A549 (cell line): ENCODE results near the gene CLN5. TPM values are rescaled to one million over a fixed set of nuclear protein-coding genes. Genes with fewer than 3 reads are reported as not detected.

Experiments
- ATAC-seq, 2 experiments: fragments of 200-7000 bp in 1 of 2; fragments of >200 bp in 1 of 2; cut with Nextera tagmentation in 1 of 2; cut with Tn5 transposase in 1 of 2; 3 replicates each; pipeline versions ENCODE4 v1.8.0 to v1.9.1; 2018 to 2020; ENCODE audit warnings: mild to moderate bottlenecking in 1 of 2, moderate library complexity in 1 of 2
- CTCF ChIA-PET: fragments of 300-600 bp; sonication (Branson Sonifier 250); formaldehyde crosslinking; extraction: SDS; loops from one replicate; lab custom pipeline; 2021; ENCODE audit warnings: antibody characterized with exemption, inconsistent platforms; lab: Yijun Ruan, JAX
- POLR2A ChIA-PET: fragments of 350-600 bp; formaldehyde crosslinking; extraction: SDS; loops from one replicate; lab custom pipeline; 2021; ENCODE audit warnings: antibody characterized with exemption, inconsistent platforms; lab: Yijun Ruan, JAX
- DNase-seq, 2 experiments: peaks; one replicate each; pipeline versions ENCODE4 v3.0.0 to v3.0.0-alpha.2; 2011 to 2016; ENCODE audit warnings: low read depth in 1 of 2, low spot score in 1 of 2
- FAIRE-seq: peaks from 2 replicates; lab custom pipeline; 2011; peaks lifted over from hg19 to GRCh38; lab: Jason Lieb, UNC
- H3K27ac ChIP-seq, 2 experiments: fragments of >200 bp; sonication (Bioruptor Twin); formaldehyde crosslinking; 3 replicates each; pipeline ENCODE4 v1.5.1; 2016 to 2017
- H3K4me1 ChIP-seq: fragments of >200 bp; sonication (Bioruptor Twin); formaldehyde crosslinking; 3 replicates; pipeline ENCODE4 v1.6.1; 2016
- H3K4me2 ChIP-seq: fragments of >200 bp; sonication (Bioruptor Twin); formaldehyde crosslinking; 3 replicates; pipeline ENCODE4 v1.6.1; 2016
- H3K4me3 ChIP-seq: fragments of >200 bp; sonication (Bioruptor Twin); formaldehyde crosslinking; 3 replicates; pipeline ENCODE4 v1.5.1; 2016
- H3K9me3 ChIP-seq: fragments of >200 bp; sonication (Bioruptor Twin); formaldehyde crosslinking; 3 replicates; pipeline ENCODE4 v1.6.1; 2016
- BCL3 ChIP-seq: fragments of >200 bp; sonication (Bioruptor Twin); formaldehyde crosslinking; IDR thresholded peaks from 3 replicates; pipeline ENCODE4 v1.6.1; 2016
- E2F6 ChIP-seq: IDR thresholded peaks from 2 replicates; pipeline ENCODE4 v1.6.1; 2012; ENCODE audit warnings: low read depth, borderline replicate concordance
- ELK1 ChIP-seq: fragments of 150-350 bp; IDR thresholded peaks from 2 replicates; pipeline ENCODE4 v1.6.1; 2014; ENCODE audit warnings: low read depth, mild to moderate bottlenecking, low read length
- EP300 ChIP-seq, 2 experiments: fragments of >200 bp; sonication (Bioruptor Twin); formaldehyde crosslinking; IDR thresholded peaks; 2 replicates in 1 of 2; 3 replicates in 1 of 2; pipeline ENCODE4 v1.6.1; 2016 to 2017
- FOXS1 ChIP-seq: fragments of 250-450 bp; sonication (Bioruptor Pico); IDR thresholded peaks from 2 replicates; pipeline ENCODE4 v1.5.0; 2020; ENCODE audit warnings: mild to moderate bottlenecking, moderate library complexity
- HOXB5 ChIP-seq: fragments of 250-450 bp; sonication (Bioruptor Pico); IDR thresholded peaks from 2 replicates; pipeline ENCODE4 v1.5.0; 2020; ENCODE audit warnings: mild to moderate bottlenecking, moderate library complexity
- KDM1A ChIP-seq: fragments of 200-600 bp; sonication (generic); IDR thresholded peaks from 2 replicates; pipeline ENCODE4 v1.6.1; 2016; ENCODE audit warnings: low read depth, mild to moderate bottlenecking
- KDM5A ChIP-seq: fragments of 200-600 bp; sonication (generic); IDR thresholded peaks from 2 replicates; pipeline ENCODE4 v1.6.1; 2016; ENCODE audit warnings: antibody characterized with exemption, mild to moderate bottlenecking
- MAFK ChIP-seq: fragments of 450-650 bp; IDR thresholded peaks from 2 replicates; pipeline ENCODE4 v1.6.1; 2014; ENCODE audit not compliant: partially characterized antibody
- POLR2A ChIP-seq: IDR thresholded peaks from 2 replicates; pipeline ENCODE4 v1.6.1; 2012; ENCODE audit warnings: mild to moderate bottlenecking, low read length
- RAD21 ChIP-seq, 2 experiments: fragments of >200 bp in 1 of 2; sonication (Bioruptor Twin) in 1 of 2; formaldehyde crosslinking in 1 of 2; IDR thresholded peaks in 1 of 2; conservative IDR thresholded peaks in 1 of 2; 2 replicates in 1 of 2; 3 replicates in 1 of 2; pipeline ENCODE4 v1.6.1; 2012 to 2018; ENCODE audit warnings: inconsistent platforms in 1 of 2
- TFCP2L1 ChIP-seq: fragments of 250-450 bp; sonication (Bioruptor Pico); IDR thresholded peaks from 2 replicates; pipeline ENCODE4 v1.5.0; 2021; ENCODE audit warnings: mild to moderate bottlenecking
- USF2 ChIP-seq: fragments of 450-650 bp; IDR thresholded peaks from 2 replicates; pipeline ENCODE4 v1.6.1; 2014; ENCODE audit warnings: antibody characterized with exemption
- ZC3H11A ChIP-seq: fragments of 450-650 bp; IDR thresholded peaks from 2 replicates; pipeline ENCODE4 v1.6.1; 2014; ENCODE audit warnings: antibody characterized with exemption, mild to moderate bottlenecking
- ZFP36 ChIP-seq: fragments of 450-650 bp; IDR thresholded peaks from 2 replicates; pipeline ENCODE4 v1.6.1; 2014; ENCODE audit warnings: borderline replicate concordance; ENCODE audit not compliant: partially characterized antibody
- WGBS: methylation state at CpG from one replicate; pipeline ENCODE4 v1.1.6; 2017; ENCODE audit errors: missing lambda C conversion rate; 5-methylcytosine and 5-hydroxymethylcytosine counted together
- polyA plus RNA-seq, 4 experiments: library from polyadenylated mRNA; depleted of rRNA in 3 of 4; stranded (reverse); fragments of >200 nt; fragmentation: RNase III in 1 of 4; extraction: RNeasy Plus Mini Kit Qiagen cat#74134 plus additional on column Dnase treatment in 1 of 4; gene quantifications; 2 replicates in 3 of 4; 3 replicates in 1 of 4; pipeline ENCODE4 v1.2.3, GENCODE V29; 2011 to 2017
- TF ChIP-seq, protein P1 (sequence below): fragments of 250-450 bp; sonication (Bioruptor Pico); IDR thresholded peaks from 2 replicates; pipeline ENCODE4 v1.5.0; 2021; ENCODE audit warnings: mild to moderate bottlenecking, moderate library complexity, borderline replicate concordance
- TF ChIP-seq, protein P2 (sequence below): fragments of 200-600 bp; sonication (generic); IDR thresholded peaks from 2 replicates; pipeline ENCODE4 v1.6.1; 2016; ENCODE audit warnings: antibody characterized with exemption, mild to moderate bottlenecking, moderate library complexity

CLN5 gene
- polyA plus RNA-seq, 2 of the 4 experiments (the other 2 are of a cell fraction) = 11.7 to 21.1 TPM

DNA sequence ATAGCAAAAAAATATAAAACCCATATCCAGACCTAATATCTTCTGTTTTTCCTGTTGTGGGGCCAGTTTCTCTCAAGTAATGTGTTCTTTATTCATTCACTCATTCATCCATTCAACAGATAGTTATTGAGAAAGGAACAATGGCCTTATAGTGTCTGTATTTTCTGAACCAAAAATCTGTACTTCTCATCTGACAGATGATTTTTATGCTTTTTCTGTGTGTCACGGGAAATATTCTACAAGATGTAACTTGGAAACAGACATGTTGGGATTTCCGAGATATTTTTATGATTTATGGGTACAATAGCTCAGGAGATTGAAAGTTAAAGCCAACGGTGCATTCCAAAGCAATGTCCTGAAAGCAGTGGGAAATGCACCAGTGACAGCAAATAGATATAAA lies 37.9 kb upstream of the CLN5 start:
- Histone ChIP-seq H3K4me2 (no peak overlapping the region), H3K4me3 (no peak overlapping the region), H3K27ac (no peak overlapping the region), H3K4me1 (no peaks in the 10 kb centered on the region), H3K9me3 (no peaks in the 10 kb centered on the region; the same call in 2 of the 3 replicates)
- WGBS = 16% methylated on average over 3 of the region's 3 CpGs
- ATAC-seq = no peak
- ChIA-PET POLR2A (no interaction called here), CTCF (no interaction called here)
- no peak for DNase-seq
- TF ChIP-seq KDM1A (no peak), FOXS1 (CRISPR knock-in tag) (no peak), USF2 (no peak), ZFP36 (no peak)
- no peak for FAIRE-seq

- CTCF ChIA-PET = no interaction called here
These were observed 37.3 kb upstream of the CLN5 start for GRCh38 chr13:76954538-76954937.

DNA sequence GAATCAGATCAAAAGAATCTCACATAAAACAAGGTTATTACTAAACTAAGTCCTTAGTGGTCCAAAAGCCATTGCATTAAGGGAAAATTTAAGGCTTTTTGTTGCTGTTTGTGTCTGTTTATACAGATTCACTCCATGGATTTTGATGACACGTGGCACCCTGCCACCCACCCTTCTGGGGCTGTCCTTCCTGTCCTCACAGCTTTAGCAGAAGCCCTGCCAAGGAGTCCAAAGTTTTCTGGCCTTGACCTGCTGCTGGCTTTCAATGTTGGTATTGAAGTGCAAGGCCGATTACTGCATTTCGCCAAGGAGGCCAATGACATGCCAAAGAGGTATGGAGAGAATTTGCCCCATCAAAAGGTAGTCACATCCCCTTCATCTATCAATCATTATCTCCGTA lies 36.7 kb upstream of the CLN5 start:
- TF ChIP-seq POLR2A (no peak), ZFP36 (no peak), EP300 (IDR thresholded peaks at IDR 0.05) (no peak), HOXB5 (CRISPR knock-in tag) (no peak), RAD21 (conservative IDR thresholded peaks at IDR 0.05 in 1 of 2, IDR thresholded peaks at IDR 0.05 in 1 of 2) (no peak), TFCP2L1 (CRISPR knock-in tag) (no peak), MAFK (no peak), KDM1A (no peak), BCL3 (no peak), E2F6 (no peak), KDM5A (no peak), ELK1 (no peak), ZC3H11A (no peak)
- TF ChIP-seq, protein P1, sequence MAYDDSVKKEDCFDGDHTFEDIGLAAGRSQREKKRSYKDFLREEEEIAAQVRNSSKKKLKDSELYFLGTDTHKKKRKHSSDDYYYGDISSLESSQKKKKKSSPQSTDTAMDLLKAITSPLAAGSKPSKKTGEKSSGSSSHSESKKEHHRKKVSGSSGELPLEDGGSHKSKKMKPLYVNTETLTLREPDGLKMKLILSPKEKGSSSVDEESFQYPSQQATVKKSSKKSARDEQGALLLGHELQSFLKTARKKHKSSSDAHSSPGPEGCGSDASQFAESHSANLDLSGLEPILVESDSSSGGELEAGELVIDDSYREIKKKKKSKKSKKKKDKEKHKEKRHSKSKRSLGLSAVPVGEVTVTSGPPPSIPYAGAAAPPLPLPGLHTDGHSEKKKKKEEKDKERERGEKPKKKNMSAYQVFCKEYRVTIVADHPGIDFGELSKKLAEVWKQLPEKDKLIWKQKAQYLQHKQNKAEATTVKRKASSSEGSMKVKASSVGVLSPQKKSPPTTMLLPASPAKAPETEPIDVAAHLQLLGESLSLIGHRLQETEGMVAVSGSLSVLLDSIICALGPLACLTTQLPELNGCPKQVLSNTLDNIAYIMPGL (CRISPR knock-in tag) = no peak
- no peak overlapping the region for H3K27ac ChIP-seq
- H3K4me1 ChIP-seq = no peaks in the 10 kb centered on the region
- no peak for FAIRE-seq
- H3K9me3 ChIP-seq = peaks cover 2% of the 10 kb centered on the region; the same call in 1 of the 3 replicates
- H3K4me2 ChIP-seq = no peak overlapping the region
- CTCF ChIA-PET = interaction anchor here (0.9 kb wide), 1 partner anchor 9 kb away, joined by 3 read pairs; no protein-coding TSS in a partner anchor
- POLR2A ChIA-PET = no interaction called here
- ATAC-seq = no peak
- no peak for DNase-seq
- no peak overlapping the region for H3K4me3 ChIP-seq
- 51% methylated on average over 4 of the region's 4 CpGs for WGBS

More at GRCh38 chr13:76954538-76954937, 37.3 kb upstream of the CLN5 start:
- DNase-seq (no peak), ATAC-seq (no peak), FAIRE-seq (no peak)
- Histone ChIP-seq H3K4me3 (no peak overlapping the region), H3K27ac (no peak overlapping the region), H3K4me2 (no peak overlapping the region), H3K4me1 (no peaks in the 10 kb centered on the region), H3K9me3 (no peaks in the 10 kb centered on the region; the same call in 2 of the 3 replicates)
- no peak for TF ChIP-seq HOXB5 (CRISPR knock-in tag)
- TF ChIP-seq, protein P2, sequence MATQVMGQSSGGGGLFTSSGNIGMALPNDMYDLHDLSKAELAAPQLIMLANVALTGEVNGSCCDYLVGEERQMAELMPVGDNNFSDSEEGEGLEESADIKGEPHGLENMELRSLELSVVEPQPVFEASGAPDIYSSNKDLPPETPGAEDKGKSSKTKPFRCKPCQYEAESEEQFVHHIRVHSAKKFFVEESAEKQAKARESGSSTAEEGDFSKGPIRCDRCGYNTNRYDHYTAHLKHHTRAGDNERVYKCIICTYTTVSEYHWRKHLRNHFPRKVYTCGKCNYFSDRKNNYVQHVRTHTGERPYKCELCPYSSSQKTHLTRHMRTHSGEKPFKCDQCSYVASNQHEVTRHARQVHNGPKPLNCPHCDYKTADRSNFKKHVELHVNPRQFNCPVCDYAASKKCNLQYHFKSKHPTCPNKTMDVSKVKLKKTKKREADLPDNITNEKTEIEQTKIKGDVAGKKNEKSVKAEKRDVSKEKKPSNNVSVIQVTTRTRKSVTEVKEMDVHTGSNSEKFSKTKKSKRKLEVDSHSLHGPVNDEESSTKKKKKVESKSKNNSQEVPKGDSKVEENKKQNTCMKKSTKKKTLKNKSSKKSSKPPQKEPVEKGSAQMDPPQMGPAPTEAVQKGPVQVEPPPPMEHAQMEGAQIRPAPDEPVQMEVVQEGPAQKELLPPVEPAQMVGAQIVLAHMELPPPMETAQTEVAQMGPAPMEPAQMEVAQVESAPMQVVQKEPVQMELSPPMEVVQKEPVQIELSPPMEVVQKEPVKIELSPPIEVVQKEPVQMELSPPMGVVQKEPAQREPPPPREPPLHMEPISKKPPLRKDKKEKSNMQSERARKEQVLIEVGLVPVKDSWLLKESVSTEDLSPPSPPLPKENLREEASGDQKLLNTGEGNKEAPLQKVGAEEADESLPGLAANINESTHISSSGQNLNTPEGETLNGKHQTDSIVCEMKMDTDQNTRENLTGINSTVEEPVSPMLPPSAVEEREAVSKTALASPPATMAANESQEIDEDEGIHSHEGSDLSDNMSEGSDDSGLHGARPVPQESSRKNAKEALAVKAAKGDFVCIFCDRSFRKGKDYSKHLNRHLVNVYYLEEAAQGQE = peak; percentile 77
- POLR2A ChIA-PET = no interaction called here
- 3% methylated on average over 1 of the region's 6 CpGs for WGBS
